Smooth muscle cell (in vitro differentiated cells): ENCODE results near the gene PKDCC. TPM values are rescaled to one million over a fixed set of nuclear protein-coding genes. Genes with fewer than 3 reads are reported as not detected.

Experiments
- DNase-seq: peaks from one replicate; lab custom pipeline; 2025; ENCODE audit not compliant: unreplicated experiment; lab: John Stamatoyannopoulos, UW
- H2AFZ ChIP-seq: fragments of 200-600 bp; sonication (generic); 2 replicates; pipeline ENCODE4 v1.6.0; 2016; ENCODE audit warnings: antibody characterized with exemption, low read depth, mild to moderate bottlenecking
- H3F3A ChIP-seq: fragments of 200-600 bp; sonication (generic); 2 replicates; pipeline ENCODE4 v1.6.0; 2017; ENCODE audit warnings: antibody characterized with exemption, low read depth
- H3K27ac ChIP-seq: fragments of 200-600 bp; sonication (generic); 2 replicates; pipeline ENCODE4 v1.5.1; 2016; ENCODE audit warnings: low read depth, mild to moderate bottlenecking
- H3K27me3 ChIP-seq: fragments of 200-600 bp; sonication (generic); 2 replicates; pipeline ENCODE4 v1.6.1; 2016; ENCODE audit warnings: low read depth, mild to moderate bottlenecking
- H3K36me3 ChIP-seq: fragments of 200-600 bp; sonication (generic); 2 replicates; pipeline ENCODE4 v1.5.1; 2016; ENCODE audit warnings: low read depth
- H3K4me1 ChIP-seq: fragments of 200-600 bp; sonication (generic); 2 replicates; pipeline ENCODE4 v1.5.1; 2016; ENCODE audit warnings: low read depth
- H3K4me2 ChIP-seq: fragments of 200-600 bp; sonication (generic); 2 replicates; pipeline ENCODE4 v1.6.0; 2016; ENCODE audit warnings: mild to moderate bottlenecking
- H3K4me3 ChIP-seq: fragments of 200-600 bp; sonication (generic); 2 replicates; pipeline ENCODE4 v1.5.1; 2016; ENCODE audit warnings: mild to moderate bottlenecking
- H3K79me2 ChIP-seq: fragments of 200-600 bp; sonication (generic); 2 replicates; pipeline ENCODE4 v1.6.0; 2016; ENCODE audit warnings: low read depth, mild to moderate bottlenecking
- H3K9ac ChIP-seq: fragments of 200-600 bp; sonication (generic); 2 replicates; pipeline ENCODE4 v1.6.0; 2016; ENCODE audit warnings: low read depth
- H3K9me3 ChIP-seq: fragments of 200-600 bp; sonication (generic); replicated peaks from 2 replicates; pipeline ENCODE4 v1.5.1; 2016; ENCODE audit warnings: low read depth
- H4K20me1 ChIP-seq: fragments of 200-600 bp; sonication (generic); 2 replicates; pipeline ENCODE4 v1.6.0; 2016; ENCODE audit warnings: low read depth
- WGBS: methylation state at CpG from one replicate; pipeline ENCODE4 v1.1.7; 2016; ENCODE audit warnings: low lambda C conversion rate; 5-methylcytosine and 5-hydroxymethylcytosine counted together
- polyA plus RNA-seq: library from polyadenylated mRNA; unstranded; fragments of >200 nt; fragmentation: Nextera tagmentation; extraction: Ambion mirVana; gene quantifications from 2 replicates; pipeline ENCODE4 v1.2.1, GENCODE V29; 2016
- total RNA-seq: library from RNA; depleted of rRNA; stranded (reverse); fragments of >200 nt; gene quantifications from 2 replicates; pipeline ENCODE4 v1.2.3, GENCODE V29; 2014
- TF ChIP-seq, protein P1 (sequence below): fragments of 200-600 bp; sonication (generic); IDR thresholded peaks from 2 replicates; pipeline ENCODE4 v1.5.1; 2017; ENCODE audit warnings: borderline replicate concordance, mild to moderate bottlenecking, antibody characterized with exemption; ENCODE audit not compliant: insufficient read depth, poor library complexity, severe bottlenecking

PKDCC gene
- total and polyA plus RNA-seq, 2 experiments from 2014 or later, result 12.2 to 15.2 TPM

DNA sequence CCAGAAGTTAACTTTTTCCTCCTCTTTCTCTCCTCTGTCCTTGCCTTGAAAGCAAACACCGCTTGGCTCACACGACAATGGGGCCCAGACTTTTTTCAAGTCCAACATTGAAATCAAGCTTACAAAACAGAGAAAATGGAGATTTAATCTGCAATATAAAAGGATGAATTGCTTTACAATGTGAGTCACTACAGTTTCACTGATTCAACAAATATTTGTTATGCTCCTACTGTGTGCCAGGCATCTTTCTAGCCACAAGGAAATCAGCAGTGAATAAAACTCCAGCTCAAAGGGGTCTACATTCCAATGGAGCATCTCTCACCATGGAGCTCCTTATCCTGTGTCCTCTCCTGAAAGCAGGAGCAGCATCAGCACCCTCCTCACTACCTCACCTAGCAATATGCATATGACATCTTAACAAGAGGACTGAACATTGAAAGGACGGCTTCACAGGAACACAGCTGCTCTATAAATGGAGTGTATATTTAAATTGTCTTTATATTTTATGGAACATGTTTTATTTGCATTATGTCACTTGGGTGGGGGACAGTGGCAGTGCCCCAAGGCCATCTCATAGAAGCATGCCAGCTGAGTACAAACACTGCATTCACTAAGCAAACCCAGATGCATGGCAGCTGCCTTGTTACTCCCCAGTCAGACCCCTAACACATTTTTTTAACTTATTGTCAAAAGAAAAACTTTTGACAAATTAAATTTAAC is 39.5 kb downstream of the PKDCC start:
- DNase-seq, result no peak
- H2AFZ ChIP-seq, result no peak overlapping the region

DNA sequence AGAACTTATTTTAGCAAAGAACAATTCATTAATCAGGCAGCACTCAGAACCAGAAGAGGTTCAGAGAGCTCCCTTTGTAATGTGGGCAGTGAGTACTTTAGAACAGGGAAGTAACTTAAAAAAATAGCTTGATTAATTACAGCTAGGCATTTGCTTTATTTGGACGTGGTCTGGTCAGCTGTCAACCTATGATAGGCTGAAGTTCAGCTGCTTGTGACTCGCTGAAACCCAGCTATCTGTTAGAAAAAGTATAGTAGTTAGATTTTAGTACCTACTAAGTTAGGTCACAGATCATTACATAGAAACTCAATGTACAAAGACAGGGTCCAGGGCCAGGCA is 40.0 kb downstream of the PKDCC start:
- 78% methylated on average over 2 of the region's 2 CpGs for WGBS
- TF ChIP-seq, protein P1, sequence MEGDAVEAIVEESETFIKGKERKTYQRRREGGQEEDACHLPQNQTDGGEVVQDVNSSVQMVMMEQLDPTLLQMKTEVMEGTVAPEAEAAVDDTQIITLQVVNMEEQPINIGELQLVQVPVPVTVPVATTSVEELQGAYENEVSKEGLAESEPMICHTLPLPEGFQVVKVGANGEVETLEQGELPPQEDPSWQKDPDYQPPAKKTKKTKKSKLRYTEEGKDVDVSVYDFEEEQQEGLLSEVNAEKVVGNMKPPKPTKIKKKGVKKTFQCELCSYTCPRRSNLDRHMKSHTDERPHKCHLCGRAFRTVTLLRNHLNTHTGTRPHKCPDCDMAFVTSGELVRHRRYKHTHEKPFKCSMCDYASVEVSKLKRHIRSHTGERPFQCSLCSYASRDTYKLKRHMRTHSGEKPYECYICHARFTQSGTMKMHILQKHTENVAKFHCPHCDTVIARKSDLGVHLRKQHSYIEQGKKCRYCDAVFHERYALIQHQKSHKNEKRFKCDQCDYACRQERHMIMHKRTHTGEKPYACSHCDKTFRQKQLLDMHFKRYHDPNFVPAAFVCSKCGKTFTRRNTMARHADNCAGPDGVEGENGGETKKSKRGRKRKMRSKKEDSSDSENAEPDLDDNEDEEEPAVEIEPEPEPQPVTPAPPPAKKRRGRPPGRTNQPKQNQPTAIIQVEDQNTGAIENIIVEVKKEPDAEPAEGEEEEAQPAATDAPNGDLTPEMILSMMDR, result no peak

More for the DNA sequence above, 39.5 kb downstream of the PKDCC start:
- Histone ChIP-seq H3K36me3 (no peaks in the 10 kb centered on the region), H3K4me1 (peaks cover 5% of the 10 kb centered on the region), H3K4me2 (no peak overlapping the region), H4K20me1 (no peaks in the 10 kb centered on the region), H3K27me3 (peaks cover 4% of the 10 kb centered on the region), H3F3A (no peaks in the 10 kb centered on the region), H3K79me2 (no peaks in the 10 kb centered on the region), H3K9me3 (no peaks in the 10 kb centered on the region), H3K4me3 (no peak overlapping the region), H3K9ac (no peak overlapping the region), H3K27ac (no peak overlapping the region)
- TF ChIP-seq, protein P1, result no peak
- 80% methylated on average over 3 of the region's 3 CpGs for WGBS

DNA sequence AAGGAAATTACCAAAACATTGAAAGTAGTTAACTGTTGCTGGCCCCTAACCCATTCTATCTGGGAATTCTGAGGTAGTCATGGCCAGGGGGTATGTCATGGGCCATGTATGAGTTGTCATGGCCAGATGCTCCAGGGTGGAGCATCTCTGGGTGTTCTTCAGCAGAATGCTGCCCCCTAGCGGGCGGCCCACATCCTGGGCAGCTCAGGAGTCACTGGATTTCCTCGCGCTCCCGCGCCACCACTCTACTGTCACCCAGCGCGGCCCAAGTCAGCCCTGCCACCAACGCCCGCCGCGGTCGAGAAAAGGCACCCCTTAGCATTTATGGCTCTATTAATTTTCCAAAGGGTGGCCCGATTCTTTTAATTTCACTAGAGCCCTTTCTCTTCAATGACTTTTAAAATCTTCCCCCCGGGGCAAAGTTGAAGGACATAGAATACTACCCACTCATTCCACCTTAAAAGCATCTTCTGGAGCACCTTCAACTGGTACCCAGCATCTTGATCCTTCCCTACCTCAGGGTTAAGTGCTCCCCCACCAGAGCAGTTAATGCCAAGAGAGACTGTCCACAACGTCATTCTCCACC is 41.6 kb downstream of the PKDCC start:
- WGBS, result 53% methylated on average over 16 of the region's 16 CpGs
- Histone ChIP-seq H3K4me3 (no peak overlapping the region), H3K9me3 (no peaks in the 10 kb centered on the region), H2AFZ (no peak overlapping the region), H3F3A (no peaks in the 10 kb centered on the region), H3K4me1 (peaks cover 9% of the 10 kb centered on the region), H3K4me2 (no peak overlapping the region), H3K9ac (no peak overlapping the region), H4K20me1 (no peaks in the 10 kb centered on the region), H3K79me2 (no peaks in the 10 kb centered on the region), H3K27ac (no peak overlapping the region), H3K27me3 (peaks cover 4% of the 10 kb centered on the region), H3K36me3 (no peaks in the 10 kb centered on the region)
- no peak for DNase-seq
- TF ChIP-seq, protein P1, result peak; percentile 82

More for the DNA sequence above, 40.0 kb downstream of the PKDCC start:
- Histone ChIP-seq H3F3A (no peaks in the 10 kb centered on the region), H3K27me3 (peaks cover 4% of the 10 kb centered on the region), H3K27ac (no peak overlapping the region), H3K36me3 (no peaks in the 10 kb centered on the region), H3K79me2 (no peaks in the 10 kb centered on the region), H3K4me3 (no peak overlapping the region), H3K4me1 (peaks cover 9% of the 10 kb centered on the region), H2AFZ (no peak overlapping the region), H4K20me1 (no peaks in the 10 kb centered on the region), H3K9me3 (no peaks in the 10 kb centered on the region), H3K9ac (no peak overlapping the region), H3K4me2 (no peak overlapping the region)
- no peak for DNase-seq
